ENCODE data around the gene CABCOCO1. TPM values are rescaled to one million over a fixed set of nuclear protein-coding genes. Genes with fewer than 3 reads are reported as not detected.

CABCOCO1 gene
- total RNA-seq, 4 donors from 2014 or later: 0.45 to 0.54 TPM; not detected in 2

GRCh38 chr10:61618388-61618961 lies 44.3 kb upstream of the CABCOCO1 start:
- Histone ChIP-seq H3K4me3 (replicated peaks in 1 of 3) (no peak overlapping the region), H3K9me3 (no peaks in the 10 kb centered on the region), H3K27ac (no peak overlapping the region), H3K27me3 (no peaks in the 10 kb centered on the region), H3K36me3 (no peaks in the 10 kb centered on the region), H3K4me1 (peaks cover 6% of the 10 kb centered on the region in 2 donors)
- no peak for DNase-seq
- WGBS, 2 donors: 81 to 86% methylated on average over 2 of the region's 2 CpGs
- intact Hi-C loops (cut with DNase I): no loop called here
- TF ChIP-seq CTCF (IDR thresholded peaks at IDR 0.05) (no peak), POLR2A (IDR thresholded peaks at IDR 0.05) (no peak)

GRCh38 chr10:61620506-61620905 lies 42.2 kb upstream of the CABCOCO1 start:
- H3K36me3 ChIP-seq: no peaks in the 10 kb centered on the region
- intact Hi-C loops (cut with DNase I): no loop called here
- H3K9me3 ChIP-seq: no peaks in the 10 kb centered on the region
- no peak overlapping the region for H3K4me3 ChIP-seq (replicated peaks in 1 of 3)
- no peak for TF ChIP-seq CTCF (IDR thresholded peaks at IDR 0.05)
- TF ChIP-seq POLR2A (IDR thresholded peaks at IDR 0.05): no peak
- H3K27me3 ChIP-seq: no peaks in the 10 kb centered on the region
- DNase-seq: no peak
- H3K27ac ChIP-seq: no peak overlapping the region
- peaks cover 18 to 22% of the 10 kb centered on the region in 2 donors for H3K4me1 ChIP-seq

- Histone ChIP-seq H3K4me3 (replicated peaks in 1 of 3) (no peak overlapping the region), H3K36me3 (no peaks in the 10 kb centered on the region), H3K27ac (no peak overlapping the region), H3K4me1 (peaks cover 18 to 22% of the 10 kb centered on the region in 2 donors), H3K9me3 (no peaks in the 10 kb centered on the region), H3K27me3 (no peaks in the 10 kb centered on the region)
- no peak for DNase-seq
- intact Hi-C loops (cut with DNase I): no loop called here
- TF ChIP-seq POLR2A (IDR thresholded peaks at IDR 0.05): no peak
- no peak for TF ChIP-seq CTCF (IDR thresholded peaks at IDR 0.05)
- 21 to 23% methylated on average over 10 of the region's 10 CpGs for WGBS, 2 donors
Measured at GRCh38 chr10:61621605-61622051, 41.1 kb upstream of the CABCOCO1 start.

- no peak for DNase-seq
- intact Hi-C loops (cut with DNase I): no loop called here
- Histone ChIP-seq H3K4me3 (replicated peaks in 1 of 3) (no peak overlapping the region), H3K27me3 (no peaks in the 10 kb centered on the region), H3K4me1 (peaks cover 18 to 22% of the 10 kb centered on the region in 2 donors), H3K9me3 (no peaks in the 10 kb centered on the region), H3K27ac (peak overlapping the region in 2 of 3 donors; percentile 40 to 43), H3K36me3 (no peaks in the 10 kb centered on the region)
- no peak for TF ChIP-seq POLR2A (IDR thresholded peaks at IDR 0.05)
- TF ChIP-seq CTCF (IDR thresholded peaks at IDR 0.05): no peak
- WGBS, 2 donors: 54 to 61% methylated on average over 4 of the region's 4 CpGs
Measured at GRCh38 chr10:61623161-61623560, 39.6 kb upstream of the CABCOCO1 start.

GRCh38 chr10:61626209-61626608 lies 36.5 kb upstream of the CABCOCO1 start:
- DNase-seq: no peak
- H3K27ac ChIP-seq: no peak overlapping the region
- H3K27me3 ChIP-seq: no peaks in the 10 kb centered on the region
- intact Hi-C loops (cut with DNase I): no loop called here
- no peak overlapping the region for H3K4me3 ChIP-seq (replicated peaks in 1 of 3)
- H3K36me3 ChIP-seq: no peaks in the 10 kb centered on the region
- H3K4me1 ChIP-seq: peaks cover 18 to 34% of the 10 kb centered on the region in 2 donors
- H3K9me3 ChIP-seq: no peaks in the 10 kb centered on the region
- 97 to 100% methylated on average over 2 of the region's 2 CpGs for WGBS, 2 donors
- TF ChIP-seq POLR2A (IDR thresholded peaks at IDR 0.05) (no peak), CTCF (IDR thresholded peaks at IDR 0.05) (no peak)

All from thyroid gland (tissue), 4 donors.